GM12878 (cell line): ENCODE measurements around the gene LIPE. TPM values are rescaled to one million over a fixed set of nuclear protein-coding genes. Genes with fewer than 3 reads are reported as not detected.

ENCODE experiments used
- ATAC-seq: fragments of 200-7000 bp; cut with Tn5 transposase; 3 replicates; pipeline ENCODE4 v1.9.1; 2020; ENCODE audit warnings: mild to moderate bottlenecking, moderate library complexity
- BruUV-seq: library from RNA; stranded (reverse); fragments of 400-500 nt; replicated peaks from 2 replicates; lab custom pipeline; 2021; lab: Mats Ljungman, UMichigan
- CTCF ChIA-PET: fragments of 300-600 bp; sonication (Branson Sonifier 250); formaldehyde crosslinking; extraction: SDS; loops from one replicate; lab custom pipeline; 2021; ENCODE audit warnings: inconsistent platforms; lab: Yijun Ruan, JAX
- POLR2A ChIA-PET: fragments of 350-600 bp; formaldehyde crosslinking; extraction: SDS; loops from one replicate; lab custom pipeline; 2021; ENCODE audit warnings: inconsistent platforms; lab: Charles Lee
- RAD21 ChIA-PET: fragments of 300-600 bp; sonication (Branson Sonifier 250); formaldehyde crosslinking; loops from one replicate; lab custom pipeline; 2023; ENCODE audit warnings: antibody characterized with exemption; ENCODE audit not compliant: unreplicated experiment; lab: Charles Lee
- SMC1A ChIA-PET: fragments of 300-600 bp; sonication (Branson Sonifier 250); formaldehyde crosslinking; loops from one replicate; lab custom pipeline; 2023; ENCODE audit not compliant: unreplicated experiment, uncharacterized antibody; lab: Charles Lee
- DNase-seq: peaks from one replicate; pipeline ENCODE4 v3.0.0-alpha.2; 2011; ENCODE audit warnings: low read depth, low spot score
- FAIRE-seq: peaks from 3 replicates; lab custom pipeline; 2011; peaks lifted over from hg19 to GRCh38; lab: Jason Lieb, UNC
- H2AFZ ChIP-seq: 2 replicates; pipeline ENCODE4 v1.6.0; 2011; ENCODE audit warnings: low read depth, low read length, control low read depth; ENCODE audit not compliant: control insufficient read depth
- H3K27ac ChIP-seq: 2 replicates; pipeline ENCODE4 v1.5.1; 2011; ENCODE audit warnings: control low read depth; ENCODE audit not compliant: control insufficient read depth, insufficient read depth
- H3K27me3 ChIP-seq, 2 experiments: replicated peaks in 1 of 2; 2 replicates each; pipeline versions ENCODE4 v1.6.0 to v1.6.1; 2011; ENCODE audit warnings: low read length in 1 of 2; ENCODE audit not compliant: control insufficient read depth in 2 of 2, insufficient read depth in 2 of 2
- H3K36me3 ChIP-seq, 2 experiments: 2 replicates each; pipeline ENCODE4 v1.5.1; 2011; ENCODE audit warnings: low read length in 1 of 2; ENCODE audit not compliant: control insufficient read depth in 2 of 2, insufficient read depth in 2 of 2
- H3K4me1 ChIP-seq: 2 replicates; pipeline ENCODE4 v1.6.1; 2011; ENCODE audit warnings: mild to moderate bottlenecking, low read length, moderate library complexity, mixed read lengths; ENCODE audit not compliant: control insufficient read depth, insufficient read depth
- H3K4me2 ChIP-seq: 2 replicates; pipeline ENCODE4 v1.6.0; 2011; ENCODE audit warnings: control low read depth; ENCODE audit not compliant: control insufficient read depth, insufficient read depth
- H3K4me3 ChIP-seq: fragments of 200-600 bp; sonication (generic); 2 replicates; pipeline ENCODE4 v1.5.1; 2016
- H3K79me2 ChIP-seq: 2 replicates; pipeline ENCODE4 v1.6.0; 2011; ENCODE audit warnings: low read length; ENCODE audit not compliant: control insufficient read depth, insufficient read depth
- H3K9ac ChIP-seq: 2 replicates; pipeline ENCODE4 v1.8.0; 2011; ENCODE audit warnings: low read length, control low read depth, mixed read lengths; ENCODE audit not compliant: control insufficient read depth, insufficient read depth
- H3K9me3 ChIP-seq: replicated peaks from 3 replicates; pipeline ENCODE4 v1.5.1; 2011; ENCODE audit warnings: mild to moderate bottlenecking, low read length; ENCODE audit not compliant: control insufficient read depth, insufficient read depth
- H4K20me1 ChIP-seq: 2 replicates; pipeline ENCODE4 v1.6.0; 2011; ENCODE audit not compliant: control insufficient read depth, insufficient read depth
- BCL11A ChIP-seq: IDR thresholded peaks from 2 replicates; pipeline ENCODE4 v1.6.1; 2011; ENCODE audit warnings: low read depth, low read length
- DPF2 ChIP-seq: fragments of 450-650 bp; IDR thresholded peaks from 2 replicates; pipeline ENCODE4 v1.6.1; 2017; ENCODE audit warnings: mild to moderate bottlenecking
- IRF3 ChIP-seq: fragments of 450-650 bp; IDR thresholded peaks from 2 replicates; pipeline ENCODE4 v1.6.1; 2014; ENCODE audit warnings: mild to moderate bottlenecking
- KDM1A ChIP-seq: fragments of 200-600 bp; sonication (generic); IDR thresholded peaks from 2 replicates; pipeline ENCODE4 v1.6.1; 2016; ENCODE audit warnings: borderline replicate concordance
- MEF2A ChIP-seq: IDR thresholded peaks from 2 replicates; pipeline ENCODE4 v1.6.1; 2011; ENCODE audit warnings: low read depth, mild to moderate bottlenecking, low read length, moderate library complexity; ENCODE audit not compliant: insufficient read depth
- NKRF ChIP-seq: fragments of 450-650 bp; conservative IDR thresholded peaks from 2 replicates; pipeline ENCODE4 v1.6.1; 2017; ENCODE audit warnings: mild to moderate bottlenecking, moderate library complexity
- PKNOX1 ChIP-seq: fragments of 450-650 bp; IDR thresholded peaks from 2 replicates; pipeline ENCODE4 v1.6.1; 2016; ENCODE audit warnings: mild to moderate bottlenecking
- REST ChIP-seq: IDR thresholded peaks from 2 replicates; pipeline ENCODE4 v1.6.1; 2012; ENCODE audit warnings: mild to moderate bottlenecking, low read depth, low read length
- SMAD1 ChIP-seq: fragments of 450-650 bp; IDR thresholded peaks from 2 replicates; pipeline ENCODE4 v1.6.1; 2018; ENCODE audit warnings: mild to moderate bottlenecking, low read depth; ENCODE audit not compliant: partially characterized antibody
- SMARCA5 ChIP-seq: fragments of 450-650 bp; IDR thresholded peaks from 2 replicates; pipeline ENCODE4 v1.6.1; 2017; ENCODE audit warnings: mild to moderate bottlenecking
- WRNIP1 ChIP-seq: IDR thresholded peaks from 2 replicates; pipeline ENCODE4 v1.6.1; 2011; ENCODE audit warnings: low read depth, low read length, improper control_type of control experiment, borderline replicate concordance
- ZZZ3 ChIP-seq: IDR thresholded peaks from 2 replicates; pipeline ENCODE4 v1.6.1; 2011; ENCODE audit warnings: low read depth; ENCODE audit not compliant: control insufficient read depth, insufficient read length
- WGBS: methylation state at CpG from one replicate; pipeline ENCODE4 v1.1.6; 2016; ENCODE audit warnings: low lambda C conversion rate; ENCODE audit not compliant: insufficient replicate concordance, insufficient coverage; ENCODE audit errors: missing lambda C conversion rate; 5-methylcytosine and 5-hydroxymethylcytosine counted together
- in situ Hi-C: fragments of 300-500 bp; cut with MboI; formaldehyde crosslinking; loops from 9 replicates; pipeline ENCODE4 v1.14.3; 2018; ENCODE audit warnings: mixed read lengths
- intact Hi-C: fragments of 100-400 bp; cut with micrococcal nuclease; formaldehyde crosslinking; loops from one replicate; pipeline ENCODE4 v1.14.2; 2022; ENCODE audit not compliant: unreplicated experiment
- polyA plus RNA-seq, 11 experiments: library from polyadenylated mRNA; depleted of rRNA in 4 of 11; unstranded in 6 of 11; stranded (reverse) in 5 of 11; fragments of >200 nt; fragmentation: Nextera tagmentation in 4 of 11; fragmentation: Illumina TruSeq in 1 of 11; extraction: Ambion mirVana in 4 of 11; extraction: Trizol in 1 of 11; gene quantifications; 1 replicate in 1 of 11; 2 replicates in 10 of 11; pipeline versions ENCODE4 v1.2.1 to v1.2.3, GENCODE V29; 2011 to 2016; ENCODE audit warnings: inconsistent platforms in 2 of 11, missing spikeins in 2 of 11, low read depth in 1 of 11
- total RNA-seq, 4 experiments: library from RNA; depleted of rRNA in 3 of 4; stranded (reverse); fragments of >200 nt in 3 of 4; fragmentation: Illumina TruSeq in 1 of 4; extraction: Trizol in 1 of 4; gene quantifications; 2 replicates each; pipeline versions ENCODE4 v1.2.1 to v1.2.3, GENCODE V29; 2013 to 2021

Gene LIPE
- total and polyA plus RNA-seq, 10 of the 15 experiments (the other 5 are each of a cell fraction or from before 2014, with no cell fraction given): 0.02 to 33.3 (median 9.5) TPM

GRCh38 chr19:42368360-42368759 is 58.8 kb downstream of the LIPE start:
- H3K4me3 ChIP-seq: no peak overlapping the region
- peaks cover 6% of the 10 kb centered on the region; the same call in 1 of the 3 replicates for H3K9me3 ChIP-seq
- ChIA-PET POLR2A (interaction anchor here (0.6 kb wide), 1 partner anchor 137 kb away, joined by 3 read pairs; no protein-coding TSS in a partner anchor), CTCF (no interaction called here)
- WGBS: 99% methylated on average over 9 of the region's 11 CpGs
- H3K4me2 ChIP-seq: no peak overlapping the region
- no peak overlapping the region for H2AFZ ChIP-seq
- DNase-seq (no peak), FAIRE-seq (no peak), ATAC-seq (no peak)
- no peak overlapping the region for H3K9ac ChIP-seq
- in situ Hi-C loops: no loop called here
- H3K27ac ChIP-seq: no peak overlapping the region
- H3K4me1 ChIP-seq: peaks cover 4% of the 10 kb centered on the region
- no peak for TF ChIP-seq NKRF
- TF ChIP-seq MEF2A: no peak
- TF ChIP-seq KDM1A: no peak
- TF ChIP-seq BCL11A: no peak
- TF ChIP-seq WRNIP1: no peak
- no peak for TF ChIP-seq IRF3
- no peak for TF ChIP-seq ZZZ3
- no peak for TF ChIP-seq SMAD1
- TF ChIP-seq REST: no peak
- TF ChIP-seq PKNOX1: no peak
- TF ChIP-seq SMARCA5: no peak
- TF ChIP-seq DPF2: no peak
- TF ChIP-seq, all 136 proteins: peak for 0
- Histone ChIP-seq H4K20me1 (no peaks in the 10 kb centered on the region), H3K36me3 (no peaks in the 10 kb centered on the region), H3K79me2 (no peaks in the 10 kb centered on the region), H3K27me3 (no peaks in the 10 kb centered on the region)
- SMC1A ChIA-PET: interaction anchor here (1.0 kb wide), 1 partner anchor 13 kb away, joined by 3 read pairs; no protein-coding TSS in a partner anchor
- intact Hi-C loops: no loop called here
- no TSS peak for BruUV-seq
- RAD21 ChIA-PET: no interaction called here
